SKM-1 treated with dmso at 0.1 percent for 144 hours (cell line): ENCODE results near the gene OAS2.
"Not testable (repeated sequence)": the region's sequence is repeated elsewhere in the genome, so short reads cannot be mapped to it uniquely, and the experiment has no call there.

Source experiments
- DNase-seq: peaks from one replicate; lab custom pipeline; 2025; ENCODE audit not compliant: unreplicated experiment; lab: John Stamatoyannopoulos, UW

The OAS2 gene

GRCh38 chr12:112950701-112951100 is 27.6 kb upstream of the OAS2 start:
- DNase-seq, result no peak

- DNase-seq, result not testable (repeated sequence)
These were observed 21.2 kb upstream of the OAS2 start for GRCh38 chr12:112957125-112957524.

GRCh38 chr12:112961074-112961473 is 17.2 kb upstream of the OAS2 start:
- no peak for DNase-seq

GRCh38 chr12:112961536-112961935 is 16.8 kb upstream of the OAS2 start:
- no peak for DNase-seq

- no peak for DNase-seq
These were observed 15.8 kb upstream of the OAS2 start for GRCh38 chr12:112962561-112962960.

- DNase-seq, result no peak
These were observed 15.0 kb upstream of the OAS2 start for GRCh38 chr12:112963227-112963861.

GRCh38 chr12:112964067-112964670 is 14.2 kb upstream of the OAS2 start:
- DNase-seq, result no peak

GRCh38 chr12:112964915-112965314 is 13.4 kb upstream of the OAS2 start:
- DNase-seq, result no peak

GRCh38 chr12:112965643-112966042 is 12.7 kb upstream of the OAS2 start:
- DNase-seq, result no peak

- DNase-seq, result no peak
These were observed 11.0 kb upstream of the OAS2 start for GRCh38 chr12:112967306-112967705.

- no peak for DNase-seq
These were observed 10.5 kb upstream of the OAS2 start for GRCh38 chr12:112967858-112968257.

- DNase-seq, result no peak
These were observed 8.6 kb upstream of the OAS2 start for GRCh38 chr12:112969547-112970306.

GRCh38 chr12:112970391-112970790 is 7.9 kb upstream of the OAS2 start:
- DNase-seq, result no peak

- DNase-seq, result no peak
These were observed 7.1 kb upstream of the OAS2 start for GRCh38 chr12:112971248-112971647.

GRCh38 chr12:112973011-112973735 is 5.1 kb upstream of the OAS2 start:
- no peak for DNase-seq

GRCh38 chr12:112973818-112974231 is 4.5 kb upstream of the OAS2 start:
- no peak for DNase-seq

GRCh38 chr12:112974904-112975303 is 3.4 kb upstream of the OAS2 start:
- DNase-seq, result no peak

- DNase-seq, result no peak
These were observed 1.2 kb upstream of the OAS2 start for GRCh38 chr12:112977139-112977538.

- no peak for DNase-seq
These were observed 678 bp upstream of the OAS2 start for GRCh38 chr12:112977641-112978040.

GRCh38 chr12:112979041-112979680 is 842 bp downstream of the OAS2 start:
- DNase-seq, result no peak

- no peak for DNase-seq
These were observed 2.3 kb downstream of the OAS2 start for GRCh38 chr12:112980491-112981158.
